Lung (tissue), 12 donors: ENCODE results near the gene MAP3K21. TPM values are rescaled to one million over a fixed set of nuclear protein-coding genes. Genes with fewer than 3 reads are reported as not detected.

Experiments
- ATAC-seq: fragments of 200-7000 bp; cut with Tn5 transposase; one replicate; pipeline ENCODE4 v1.9.1; 2020; ENCODE audit warnings: moderate number of reproducible peaks; ENCODE audit not compliant: insufficient read depth, low FRiP score
- DNase-seq, 3 donors: peaks; one replicate each; pipeline ENCODE4 v3.0.0-alpha.2; 2013 to 2017
- H3K27ac ChIP-seq, 2 donors: one replicate each; pipeline ENCODE4 v1.5.1; 2013; ENCODE audit warnings: mild to moderate bottlenecking in 2 of 2, moderate library complexity in 2 of 2, control low read depth in 1 of 2, inconsistent platforms in 1 of 2, low read depth in 1 of 2, low read length in 1 of 2
- H3K27me3 ChIP-seq, 3 donors: one replicate each; pipeline ENCODE4 v1.5.1; 2013; ENCODE audit warnings: low read length in 2 of 3; ENCODE audit not compliant: control insufficient read depth in 3 of 3, insufficient read depth in 3 of 3
- H3K36me3 ChIP-seq, 4 donors: one replicate each; pipeline ENCODE4 v1.5.1; 2013; ENCODE audit warnings: low read length in 4 of 4, mild to moderate bottlenecking in 1 of 4, moderate library complexity in 1 of 4; ENCODE audit not compliant: control insufficient read depth in 4 of 4, insufficient read depth in 4 of 4
- H3K4me1 ChIP-seq, 5 donors: one replicate each; pipeline ENCODE4 v1.5.1; 2013; ENCODE audit warnings: low read length in 5 of 5, mild to moderate bottlenecking in 2 of 5, moderate library complexity in 1 of 5; ENCODE audit not compliant: control insufficient read depth in 5 of 5, insufficient read depth in 5 of 5
- H3K4me3 ChIP-seq: one replicate; pipeline ENCODE4 v1.5.1; 2013; ENCODE audit warnings: mild to moderate bottlenecking, control low read depth, moderate library complexity
- H3K9ac ChIP-seq, 2 donors: one replicate each; pipeline ENCODE4 v1.5.1; 2013; ENCODE audit warnings: low read length in 2 of 2, control low read depth in 1 of 2; ENCODE audit not compliant: insufficient read depth in 1 of 2
- H3K9me3 ChIP-seq, 4 donors: one replicate each; pipeline ENCODE4 v1.5.1; 2013; ENCODE audit warnings: low read length in 3 of 4, mild to moderate bottlenecking in 1 of 4, moderate library complexity in 1 of 4; ENCODE audit not compliant: control insufficient read depth in 4 of 4, insufficient read depth in 3 of 4
- CTCF ChIP-seq: IDR thresholded peaks from 2 replicates; pipeline ENCODE4 v1.5.1; 2012; ENCODE audit warnings: mild to moderate bottlenecking; ENCODE audit errors: control extremely low read depth, extremely low read depth
- WGBS, 2 donors: extraction: QIAGEN DNeasy Blood & Tissue Kit; methylation state at CpG; one replicate each; pipeline ENCODE4 v1.1.7; 2013; 5-methylcytosine and 5-hydroxymethylcytosine counted together
- polyA plus RNA-seq, 2 donors: library from polyadenylated mRNA; stranded (reverse); fragments of 200-250 nt; gene quantifications; one replicate each; pipeline ENCODE4 v1.2.1, GENCODE V29; 2013
- total RNA-seq, 2 donors: library from RNA; depleted of rRNA in 1 of 2; stranded (reverse); fragments of >200 nt in 1 of 2; gene quantifications; one replicate each; pipeline ENCODE4 v1.2.1, GENCODE V29; 2014 to 2021
- donor health status: control.
- donor health status: control.
- donor health status: Bipolar disorder and iron deficiency.
- donor health status: healthy.
- donor health status: DM: yes; HTN: yes; CAD: no.

MAP3K21 gene
- total and polyA plus RNA-seq, 4 donors = 3.2 to 11.4 (median 5.7) TPM

- no peak for ATAC-seq
- 69 to 77% methylated on average over 6 of the region's 6 CpGs for WGBS, 2 donors
- no peak for TF ChIP-seq CTCF
Measured at GRCh38 chr1:233406994-233407631, 79.6 kb downstream of the MAP3K21 start.

GRCh38 chr1:233409540-233409939 lies 82.0 kb downstream of the MAP3K21 start:
- ATAC-seq (no peak), DNase-seq (no peak)
- Histone ChIP-seq H3K4me1 (no peaks in the 10 kb centered on the region), H3K4me3 (no peak overlapping the region), H3K36me3 (no peaks in the 10 kb centered on the region), H3K27me3 (no peaks in the 10 kb centered on the region), H3K27ac (no peak overlapping the region), H3K9ac (no peak overlapping the region), H3K9me3 (peaks cover 0 to 8% (median 3%) of the 10 kb centered on the region in 4 donors)
- no peak for TF ChIP-seq CTCF
- WGBS, 2 donors = 19 to 20% methylated on average over 2 of the region's 2 CpGs

More at GRCh38 chr1:233406994-233407631, 79.6 kb downstream of the MAP3K21 start:
- Histone ChIP-seq H3K4me3 (no peak overlapping the region), H3K9ac (no peak overlapping the region), H3K27me3 (no peaks in the 10 kb centered on the region), H3K27ac (no peak overlapping the region), H3K9me3 (peaks cover 0 to 8% (median 3%) of the 10 kb centered on the region in 4 donors), H3K36me3 (no peaks in the 10 kb centered on the region), H3K4me1 (no peaks in the 10 kb centered on the region)
- DNase-seq = peak in 2 of 3 donors; percentile 4 to 6

- no peak for DNase-seq
- no peaks in the 10 kb centered on the region for H3K36me3 ChIP-seq
- no peak overlapping the region for H3K9ac ChIP-seq
- H3K4me3 ChIP-seq = no peak overlapping the region
- ATAC-seq = no peak
- H3K4me1 ChIP-seq = no peaks in the 10 kb centered on the region
- no peak overlapping the region for H3K27ac ChIP-seq
- H3K27me3 ChIP-seq = no peaks in the 10 kb centered on the region
- H3K9me3 ChIP-seq = peaks cover 0 to 8% (median 3%) of the 10 kb centered on the region in 4 donors
- WGBS, 2 donors = 70 to 72% methylated on average over 5 of the region's 5 CpGs
- TF ChIP-seq CTCF = no peak
Measured at GRCh38 chr1:233410906-233411305, 83.4 kb downstream of the MAP3K21 start.

GRCh38 chr1:233412812-233413211 lies 85.3 kb downstream of the MAP3K21 start:
- no peak for ATAC-seq
- WGBS, 2 donors = 84 to 88% methylated on average over 2 of the region's 2 CpGs
- Histone ChIP-seq H3K9me3 (peaks cover 0 to 4% (median 1%) of the 10 kb centered on the region in 4 donors), H3K4me3 (no peak overlapping the region), H3K4me1 (no peaks in the 10 kb centered on the region), H3K36me3 (no peaks in the 10 kb centered on the region), H3K9ac (no peak overlapping the region), H3K27ac (no peak overlapping the region), H3K27me3 (no peaks in the 10 kb centered on the region)
- DNase-seq = no peak
- no peak for TF ChIP-seq CTCF
